ENCODE measurements around the gene CMC1.

GRCh38 chr3:28326458-28326926 is 85.1 kb downstream of the CMC1 start:
- no peak for TF ChIP-seq CTCF (IDR thresholded peaks at IDR 0.05; ENCODE audit: insufficient read depth, low read length, poor library complexity, severe bottlenecking)
- no peak for TF ChIP-seq EZH2phosphoT487 (conservative IDR thresholded peaks at IDR 0.05; ENCODE audit: low read length)
